H1 (cell line): ENCODE data around the gene CCDC127. TPM values are rescaled to one million over a fixed set of nuclear protein-coding genes. Genes with fewer than 3 reads are reported as not detected.

Source experiments
- CBX5 ChIP-seq: fragments of 300-800, 300-1000 bp; sonication (generic); IDR thresholded peaks from 2 replicates; pipeline ENCODE4 v1.7.1; 2016; ENCODE audit warnings: antibody characterized with exemption, low read length, low read depth
- HDAC6 ChIP-seq: IDR thresholded peaks from one replicate; pipeline ENCODE4 v1.7.1; 2012; ENCODE audit warnings: low read depth, mild to moderate bottlenecking, inconsistent platforms, low read length, moderate library complexity
- KDM1A ChIP-seq: fragments of 200-600, 300-600 bp; sonication (generic); IDR thresholded peaks from 2 replicates; pipeline ENCODE4 v1.7.1; 2016; ENCODE audit warnings: mild to moderate bottlenecking, low read length, borderline replicate concordance
- RAD21 ChIP-seq, 2 experiments: IDR thresholded peaks in 1 of 2; conservative IDR thresholded peaks in 1 of 2; 2 replicates each; pipeline ENCODE4 v1.6.1; 2011; ENCODE audit warnings: low read depth in 2 of 2, low read length in 2 of 2, improper control_type of control experiment in 1 of 2, inconsistent platforms in 1 of 2, mild to moderate bottlenecking in 1 of 2, moderate library complexity in 1 of 2
- YY1 ChIP-seq: IDR thresholded peaks from 2 replicates; pipeline ENCODE4 v1.6.1; 2011; ENCODE audit warnings: low read depth, mild to moderate bottlenecking, low read length
- polyA plus RNA-seq, 7 experiments: library from polyadenylated mRNA; depleted of rRNA in 3 of 7; stranded (reverse) in 5 of 7; unstranded in 2 of 7; fragments of >200 nt in 5 of 7; fragments of 200-250 nt in 2 of 7; gene quantifications; 1 replicate in 5 of 7; 2 replicates in 1 of 7; 4 replicates in 1 of 7; pipeline versions ENCODE4 v1.2.1 to v1.2.3, GENCODE V29; 2011 to 2013; ENCODE audit warnings: missing spikeins in 2 of 7, mixed read lengths in 2 of 7
- total RNA-seq: library from RNA; stranded (reverse); fragmentation: NEBNext Ultra II Directional; extraction: Animal tissue kit (Norgen Biotek cat#: 25700); gene quantifications from 2 replicates; pipeline ENCODE4 v1.2.1, GENCODE V29; 2021

The CCDC127 gene
- total and polyA plus RNA-seq, 2 of the 8 experiments (the other 6 are each of a cell fraction or from before 2014, with no cell fraction given): 2.9 to 8.0 TPM

DNA sequence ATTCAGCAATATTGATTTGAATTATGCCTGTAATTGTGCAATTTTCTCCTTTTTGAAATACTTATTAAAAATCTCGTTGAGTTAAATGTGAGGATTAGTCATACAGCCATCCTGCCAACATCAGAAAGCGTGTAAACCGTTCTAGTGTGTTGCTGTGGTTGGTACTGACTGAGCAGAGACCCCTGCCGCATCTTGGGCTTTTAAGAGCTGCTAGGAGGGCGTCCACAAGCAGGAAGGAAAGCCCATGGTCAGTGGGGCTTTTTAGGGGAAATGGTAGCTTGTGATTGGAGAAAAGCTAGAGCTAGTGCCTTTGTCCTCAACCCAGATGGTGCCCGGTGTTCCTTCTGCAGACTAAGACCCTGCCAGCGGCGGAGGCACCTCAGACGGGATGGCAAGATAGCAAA, 1.5 kb upstream of the CCDC127 start (continued):
- TF ChIP-seq HDAC6 (no peak), KDM1A (no peak), RAD21 (IDR thresholded peaks at IDR 0.05 in 1 of 2, conservative IDR thresholded peaks at IDR 0.05 in 1 of 2; ENCODE audit: low read depth in 2 of 2, low read length in 2 of 2) (no peak), CBX5 (no peak), YY1 (no peak)
